GM15510 (cell line): ENCODE results near the gene GRIK4.

Experiments
- POLR2A ChIP-seq: IDR thresholded peaks from 3 replicates; pipeline ENCODE4 v1.6.1; 2011; ENCODE audit warnings: borderline replicate concordance; ENCODE audit not compliant: insufficient read length; ENCODE audit errors: extremely low read depth

The GRIK4 gene

DNA sequence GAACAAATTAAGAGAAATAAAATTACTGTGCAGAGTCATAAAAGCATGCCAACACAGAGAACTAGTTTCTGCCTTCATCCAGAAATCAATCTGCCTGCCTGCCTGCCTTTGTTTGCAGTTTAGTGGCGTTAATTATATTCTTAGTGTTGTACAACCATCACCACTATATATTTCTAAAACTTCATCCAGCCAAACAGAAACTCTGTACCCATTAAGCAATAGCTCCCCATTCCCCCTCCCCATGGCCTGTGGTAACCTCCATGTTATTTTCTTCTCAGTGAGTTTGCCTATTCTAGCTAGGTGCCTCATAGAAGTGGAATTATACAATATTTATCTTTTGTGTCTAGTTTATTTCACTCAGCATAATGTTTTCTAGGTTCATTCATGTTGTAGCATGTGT, 329.1 kb downstream of the GRIK4 start:
- TF ChIP-seq POLR2A, result no peak

DNA sequence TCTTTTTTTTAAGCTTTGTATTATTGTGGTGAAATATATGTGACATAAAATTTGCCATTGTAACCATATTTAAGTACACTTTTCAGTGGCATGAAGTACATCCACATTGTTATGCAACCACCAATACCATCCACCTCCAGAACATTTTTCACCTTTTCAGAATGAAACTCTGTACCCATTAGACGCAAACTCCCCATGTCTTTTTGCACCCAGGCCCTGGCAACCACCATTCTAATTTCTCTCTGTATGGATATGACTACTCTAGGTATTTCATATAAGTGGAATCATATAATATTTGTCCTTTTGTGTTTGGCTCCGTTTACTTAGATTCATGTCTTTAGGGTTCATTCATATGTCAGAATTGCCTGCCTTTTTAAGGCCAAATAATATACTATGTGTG, 329.5 kb downstream of the GRIK4 start:
- TF ChIP-seq POLR2A, result no peak

DNA sequence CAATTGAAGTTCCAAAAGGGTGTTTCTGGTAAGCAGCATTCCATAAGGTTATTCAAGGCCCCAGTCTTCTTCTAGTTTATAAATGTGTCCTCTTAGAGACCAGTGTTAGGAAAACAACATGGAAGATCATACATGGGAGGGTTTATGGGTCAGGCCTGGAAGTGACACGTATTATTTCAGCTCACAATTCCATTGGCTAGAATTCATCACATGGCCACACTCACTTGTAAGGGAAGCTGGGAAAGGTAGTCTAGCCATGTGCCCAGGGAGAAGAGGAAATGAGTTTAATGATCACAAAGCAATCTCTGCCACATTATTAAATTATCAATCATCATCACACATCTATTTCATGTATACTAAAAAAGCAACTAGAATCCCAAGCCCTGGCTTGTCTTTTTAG, 330.6 kb downstream of the GRIK4 start:
- TF ChIP-seq POLR2A, result no peak

GRCh38 chr11:120853435-120853834, 341.9 kb downstream of the GRIK4 start:
- TF ChIP-seq POLR2A, result no peak

- TF ChIP-seq POLR2A, result no peak
Measured at GRCh38 chr11:120854988-120855387, 343.4 kb downstream of the GRIK4 start.

GRCh38 chr11:120857508-120857907, 346.0 kb downstream of the GRIK4 start:
- TF ChIP-seq POLR2A, result no peak

- no peak for TF ChIP-seq POLR2A
Measured at GRCh38 chr11:120858740-120859139, 347.2 kb downstream of the GRIK4 start.

DNA sequence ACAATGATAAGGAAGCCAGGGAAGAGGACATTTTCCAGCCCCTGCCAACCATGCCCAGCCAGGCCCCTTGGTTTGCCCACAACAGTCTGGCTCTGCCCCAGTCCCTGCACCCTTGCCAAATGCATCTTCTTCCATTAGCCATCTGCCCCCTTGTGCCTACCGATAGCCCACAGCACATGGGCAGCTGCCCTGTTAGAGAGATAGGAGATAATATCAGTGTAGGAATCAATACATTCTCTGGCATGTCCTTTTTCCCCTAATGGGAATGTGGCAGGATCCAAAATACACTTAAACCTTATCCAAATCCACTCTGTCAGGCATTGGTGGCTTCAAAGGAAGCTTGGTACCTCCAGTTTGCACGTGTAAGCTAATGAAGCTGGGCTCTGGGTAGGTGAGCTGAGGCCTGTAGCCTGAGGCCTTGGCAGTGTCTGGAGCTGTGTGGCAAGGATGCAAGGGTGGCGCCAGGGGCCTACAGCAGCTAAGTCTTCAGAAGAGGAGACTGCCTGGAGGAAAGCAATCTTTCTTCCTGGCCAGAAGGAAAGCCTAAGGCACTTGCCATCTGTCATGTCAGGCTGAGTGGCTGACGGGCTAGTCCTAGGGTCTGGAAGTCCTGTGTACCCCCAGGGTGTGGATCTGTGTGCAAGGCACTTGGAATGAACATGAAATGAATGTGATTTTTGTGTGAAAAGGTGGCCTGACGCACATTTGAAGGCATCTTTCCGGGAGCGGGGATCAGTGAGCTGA, 348.2 kb downstream of the GRIK4 start:
- no peak for TF ChIP-seq POLR2A

- TF ChIP-seq POLR2A, result no peak
Measured at GRCh38 chr11:120863359-120863758, 351.8 kb downstream of the GRIK4 start.

DNA sequence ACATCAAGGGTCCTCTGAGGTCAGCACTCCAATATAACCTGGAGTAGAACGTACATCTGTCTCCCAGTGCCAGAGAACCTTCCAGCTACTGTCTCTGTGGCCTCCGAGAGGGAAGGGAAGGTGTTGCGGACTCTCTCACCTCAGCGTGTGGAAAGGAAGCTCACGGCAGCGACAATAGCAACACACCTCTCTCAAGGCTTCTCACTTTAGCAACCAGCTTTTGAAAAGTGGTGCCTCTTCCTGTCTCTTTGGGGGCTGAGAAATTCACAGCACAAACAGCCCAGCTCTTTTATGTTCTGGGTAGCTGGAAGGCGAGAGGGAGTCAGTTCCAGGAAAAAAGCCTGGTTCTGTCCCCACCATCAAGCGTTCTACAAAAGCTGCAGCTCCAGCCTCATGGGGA, 355.5 kb downstream of the GRIK4 start:
- TF ChIP-seq POLR2A, result no peak

GRCh38 chr11:120867531-120867930, 356.0 kb downstream of the GRIK4 start:
- TF ChIP-seq POLR2A, result no peak

DNA sequence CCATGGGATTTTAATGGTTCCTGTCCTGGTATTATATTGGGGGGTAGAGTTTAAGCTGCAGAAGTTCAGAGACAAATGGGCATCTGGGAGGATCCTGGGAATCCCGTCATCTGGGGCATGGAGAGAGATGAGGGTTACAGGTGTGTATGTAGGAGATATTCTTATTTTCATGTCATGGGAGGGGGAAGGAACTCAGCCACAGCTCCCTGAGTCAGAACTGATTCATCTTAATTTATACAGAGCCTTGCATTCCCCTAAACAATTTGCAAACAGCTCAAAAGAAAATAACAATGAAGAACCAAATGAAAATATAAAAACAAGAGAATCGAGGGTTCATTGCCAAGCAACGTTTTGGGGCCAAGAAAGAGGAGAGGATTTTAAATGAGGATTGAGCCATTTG, 356.4 kb downstream of the GRIK4 start:
- TF ChIP-seq POLR2A, result no peak

DNA sequence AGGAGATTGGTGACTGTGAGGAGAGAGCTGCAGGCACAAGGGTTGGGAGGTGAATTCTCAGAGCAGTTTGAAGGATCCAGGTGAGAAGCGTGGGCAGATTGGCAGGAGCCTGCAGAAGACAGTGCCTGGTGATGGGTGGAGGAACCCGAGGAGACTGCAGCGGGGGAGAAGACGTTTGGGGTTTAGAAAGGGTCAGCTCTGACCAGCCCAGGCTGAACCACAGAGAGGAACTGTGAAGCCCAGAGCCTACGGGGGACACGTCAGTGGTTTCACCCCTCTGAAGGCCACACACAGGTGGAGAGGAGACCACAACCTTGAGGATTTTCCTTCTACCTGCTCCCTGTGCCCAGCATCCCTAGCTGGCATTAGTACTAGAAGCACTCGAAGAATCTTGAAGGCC, 357.5 kb downstream of the GRIK4 start:
- TF ChIP-seq POLR2A, result no peak

DNA sequence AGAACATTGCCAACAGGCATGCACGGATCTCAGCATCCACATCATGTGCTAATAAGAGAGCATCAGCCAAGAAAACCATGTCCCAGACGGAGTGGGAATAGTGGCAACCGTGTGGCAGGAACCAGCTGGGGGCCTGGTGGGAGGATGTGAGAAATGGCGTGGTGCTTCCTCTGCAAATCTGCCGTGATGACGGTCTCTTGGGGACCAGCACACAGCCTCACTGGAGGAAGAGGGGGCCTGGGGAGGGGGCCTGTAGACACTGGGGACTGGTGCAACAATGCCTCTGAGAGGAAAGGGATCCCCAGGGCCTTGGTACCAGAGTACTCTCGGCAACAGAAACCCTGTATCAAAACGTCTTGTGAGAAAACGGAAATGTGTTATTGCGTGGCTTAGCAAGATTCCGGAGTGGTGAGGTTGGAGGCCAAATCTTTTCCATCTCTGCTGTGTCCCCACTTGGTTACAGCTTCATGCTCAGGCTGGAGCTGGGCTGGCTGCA, 358.0 kb downstream of the GRIK4 start:
- no peak for TF ChIP-seq POLR2A

GRCh38 chr11:120871194-120871593, 359.6 kb downstream of the GRIK4 start:
- no peak for TF ChIP-seq POLR2A

DNA sequence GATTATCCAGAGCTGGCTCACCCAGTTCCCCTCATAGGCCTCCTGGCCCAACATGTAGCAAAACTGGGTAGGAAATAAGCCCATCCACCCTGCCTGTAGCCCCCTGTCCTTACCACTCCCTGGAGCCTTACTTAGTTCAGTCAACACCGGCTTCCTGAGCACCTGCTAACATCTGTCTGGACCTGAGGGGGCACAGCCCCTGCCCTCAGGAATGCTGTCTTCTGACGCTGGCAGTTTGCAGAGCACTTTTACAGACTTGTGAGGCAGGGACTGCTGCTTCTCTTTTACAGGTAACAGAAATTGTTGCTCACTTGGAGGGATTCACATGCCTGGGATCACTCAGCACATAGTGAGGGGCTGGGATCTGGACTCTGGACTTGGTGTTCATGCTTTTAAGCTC, 360.4 kb downstream of the GRIK4 start:
- TF ChIP-seq POLR2A, result no peak
